GM23248 (cell line): Measurements from ENCODE around the gene RHOD.

ENCODE experiments used
- EZH2 ChIP-seq: fragments of 200-600 bp; sonication (generic); IDR thresholded peaks from 2 replicates; pipeline ENCODE4 v1.6.1; 2018; ENCODE audit warnings: antibody characterized with exemption, mild to moderate bottlenecking; ENCODE audit not compliant: insufficient read depth, poor library complexity, severe bottlenecking
- EZH2phosphoT487 ChIP-seq: fragments of 200-600 bp; sonication (generic); IDR thresholded peaks from 2 replicates; pipeline ENCODE4 v1.6.1; 2018; ENCODE audit warnings: antibody characterized with exemption, moderate library complexity, mild to moderate bottlenecking, low read depth; ENCODE audit not compliant: insufficient read depth

- TF ChIP-seq EZH2phosphoT487 (no peak), EZH2 (no peak)
Measured at GRCh38 chr11:67030976-67031375, 25.7 kb upstream of the RHOD start.
